Suprapubic skin (tissue), 4 donors: ENCODE results near the gene ACADS. TPM values are rescaled to one million over a fixed set of nuclear protein-coding genes. Genes with fewer than 3 reads are reported as not detected.
"Not testable (repeated sequence)": the region's sequence is repeated elsewhere in the genome, so short reads cannot be mapped to it uniquely, and the experiment has no call there.

ENCODE experiments used
- DNase-seq, 2 donors: peaks; one replicate each; pipeline ENCODE4 v3.0.0-alpha.2; 2019; ENCODE audit warnings: low spot score in 2 of 2
- H3K27ac ChIP-seq: fragments of 200-600 bp; sonication (generic); one replicate; pipeline ENCODE4 v1.5.1; 2019
- H3K27me3 ChIP-seq: fragments of 200-600 bp; sonication (generic); one replicate; pipeline ENCODE4 v1.5.1; 2019
- H3K36me3 ChIP-seq: fragments of 200-600 bp; sonication (generic); one replicate; pipeline ENCODE4 v1.5.1; 2019
- H3K4me1 ChIP-seq: fragments of 200-600 bp; sonication (generic); one replicate; pipeline ENCODE4 v1.5.1; 2019
- H3K4me3 ChIP-seq: fragments of 200-600 bp; sonication (generic); one replicate; pipeline ENCODE4 v1.5.1; 2019; ENCODE audit warnings: mild to moderate bottlenecking
- H3K9me3 ChIP-seq: fragments of 200-600 bp; sonication (generic); one replicate; pipeline ENCODE4 v1.5.1; 2019
- EP300 ChIP-seq: sonication (generic); formaldehyde crosslinking; IDR thresholded peaks from one replicate; pipeline ENCODE4 v1.6.1; 2017; ENCODE audit warnings: antibody characterized with exemption
- POLR2A ChIP-seq, 2 donors: fragments of 450-650 bp; IDR thresholded peaks; one replicate each; pipeline ENCODE4 v1.6.1; 2017; ENCODE audit warnings: antibody characterized with exemption in 2 of 2, mild to moderate bottlenecking in 2 of 2, moderate library complexity in 2 of 2
- POLR2AphosphoS5 ChIP-seq, 3 donors: sonication (generic); formaldehyde crosslinking; IDR thresholded peaks; one replicate each; pipeline ENCODE4 v1.6.1; 2017; ENCODE audit warnings: antibody characterized with exemption in 3 of 3
- WGBS: methylation state at CpG from one replicate; pipeline ENCODE4 v1.1.5; 2018; 5-methylcytosine and 5-hydroxymethylcytosine counted together
- total RNA-seq, 4 donors: library from RNA; depleted of rRNA; stranded (reverse); fragments of >200 nt; gene quantifications; one replicate each; pipeline ENCODE4 v1.1.0, GENCODE V29; 2016
- TF ChIP-seq, protein P1 (sequence below), 2 donors: fragments of 200-600 bp in 1 of 2; fragments of 450-650 bp in 1 of 2; sonication (generic) in 1 of 2; IDR thresholded peaks; one replicate each; pipeline ENCODE4 v1.5.1; 2016 to 2019; ENCODE audit warnings: antibody characterized with exemption in 2 of 2, mild to moderate bottlenecking in 1 of 2, moderate library complexity in 1 of 2

ACADS gene
- total RNA-seq, 4 donors from 2014 or later: 19.6 to 27.6 (median 24.4) TPM

DNA sequence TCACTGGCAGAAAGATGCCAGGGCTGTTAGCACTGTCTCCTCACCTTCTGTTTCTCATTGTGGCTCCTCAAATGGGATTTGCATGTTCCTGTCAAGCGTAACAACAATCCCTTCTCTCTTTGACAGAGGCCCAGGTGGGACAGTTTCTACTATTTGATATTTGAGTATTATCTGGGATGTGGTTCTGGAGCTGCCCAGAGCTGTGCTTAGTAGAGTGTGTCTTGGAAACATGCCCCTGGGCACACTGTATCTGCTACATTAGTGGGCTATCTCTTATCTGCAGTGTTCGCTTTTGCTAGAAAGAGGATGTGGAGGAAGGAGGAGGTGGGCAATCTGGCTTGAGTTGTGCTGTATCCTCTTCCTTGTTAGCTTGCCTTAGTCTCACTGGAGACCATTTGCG, 3.8 kb upstream of the ACADS start:
- H3K9me3 ChIP-seq: no peaks in the 10 kb centered on the region
- H3K27me3 ChIP-seq: no peaks in the 10 kb centered on the region
- H3K27ac ChIP-seq: no peak overlapping the region
- DNase-seq: no peak
- H3K4me3 ChIP-seq: no peak overlapping the region
- H3K4me1 ChIP-seq: peaks cover 25% of the 10 kb centered on the region
- 85% methylated on average over 3 of the region's 3 CpGs for WGBS
- TF ChIP-seq POLR2A (IDR thresholded peaks at IDR 0.05) (no peak), POLR2AphosphoS5 (IDR thresholded peaks at IDR 0.05) (no peak)
- peaks cover 57% of the 10 kb centered on the region for H3K36me3 ChIP-seq

DNA sequence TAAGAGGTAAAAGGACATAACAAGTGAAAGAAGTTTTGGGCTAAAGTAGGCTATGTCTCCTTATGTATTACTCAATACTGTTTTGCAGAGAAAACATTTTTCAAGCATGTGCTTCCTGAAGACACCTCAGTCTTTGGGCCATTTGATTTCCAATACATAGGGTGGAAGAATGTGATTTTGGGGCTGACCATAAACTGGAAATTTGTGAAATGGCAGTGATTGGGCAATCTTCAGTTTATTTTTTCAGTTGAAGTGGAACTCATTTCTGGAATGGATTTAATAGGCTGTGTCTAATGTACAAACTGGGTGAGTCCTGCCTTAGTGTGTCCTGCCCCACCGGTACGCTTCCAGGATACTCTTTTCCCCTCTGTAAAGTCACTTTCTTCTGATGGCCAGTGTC, 2.8 kb upstream of the ACADS start:
- DNase-seq: no peak
- peaks cover 52% of the 10 kb centered on the region for H3K36me3 ChIP-seq
- TF ChIP-seq POLR2AphosphoS5 (IDR thresholded peaks at IDR 0.05) (no peak), POLR2A (IDR thresholded peaks at IDR 0.05) (no peak), EP300 (no peak)
- TF ChIP-seq, protein P1, sequence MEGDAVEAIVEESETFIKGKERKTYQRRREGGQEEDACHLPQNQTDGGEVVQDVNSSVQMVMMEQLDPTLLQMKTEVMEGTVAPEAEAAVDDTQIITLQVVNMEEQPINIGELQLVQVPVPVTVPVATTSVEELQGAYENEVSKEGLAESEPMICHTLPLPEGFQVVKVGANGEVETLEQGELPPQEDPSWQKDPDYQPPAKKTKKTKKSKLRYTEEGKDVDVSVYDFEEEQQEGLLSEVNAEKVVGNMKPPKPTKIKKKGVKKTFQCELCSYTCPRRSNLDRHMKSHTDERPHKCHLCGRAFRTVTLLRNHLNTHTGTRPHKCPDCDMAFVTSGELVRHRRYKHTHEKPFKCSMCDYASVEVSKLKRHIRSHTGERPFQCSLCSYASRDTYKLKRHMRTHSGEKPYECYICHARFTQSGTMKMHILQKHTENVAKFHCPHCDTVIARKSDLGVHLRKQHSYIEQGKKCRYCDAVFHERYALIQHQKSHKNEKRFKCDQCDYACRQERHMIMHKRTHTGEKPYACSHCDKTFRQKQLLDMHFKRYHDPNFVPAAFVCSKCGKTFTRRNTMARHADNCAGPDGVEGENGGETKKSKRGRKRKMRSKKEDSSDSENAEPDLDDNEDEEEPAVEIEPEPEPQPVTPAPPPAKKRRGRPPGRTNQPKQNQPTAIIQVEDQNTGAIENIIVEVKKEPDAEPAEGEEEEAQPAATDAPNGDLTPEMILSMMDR (IDR thresholded peaks at IDR 0.05): no peak
- 100% methylated on average over 2 of the region's 2 CpGs for WGBS
- H3K27ac ChIP-seq: no peak overlapping the region
- no peak overlapping the region for H3K4me3 ChIP-seq
- no peaks in the 10 kb centered on the region for H3K9me3 ChIP-seq
- H3K4me1 ChIP-seq: peaks cover 25% of the 10 kb centered on the region
- H3K27me3 ChIP-seq: no peaks in the 10 kb centered on the region

DNA sequence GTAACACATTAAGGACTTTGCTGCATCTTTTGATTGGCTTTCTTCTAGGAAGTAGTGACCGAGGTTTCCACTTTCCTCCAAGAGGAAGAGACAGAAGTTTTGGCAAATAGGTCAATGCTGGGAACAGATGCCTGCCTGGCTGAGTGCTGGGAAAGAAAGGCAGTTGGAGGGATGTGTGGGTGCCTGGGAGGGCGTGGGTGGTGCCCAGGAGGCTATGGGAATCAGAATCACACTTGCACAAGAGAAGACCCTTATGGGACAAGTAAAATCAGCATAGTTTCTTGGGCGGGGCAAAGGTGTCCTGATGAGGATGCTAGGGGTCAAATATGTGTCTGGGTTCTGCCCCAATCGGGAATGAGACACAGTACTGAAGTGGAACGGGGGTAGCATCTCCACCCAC, 906 bp upstream of the ACADS start:
- Histone ChIP-seq H3K27me3 (no peaks in the 10 kb centered on the region), H3K36me3 (peaks cover 44% of the 10 kb centered on the region), H3K4me1 (peaks cover 25% of the 10 kb centered on the region), H3K9me3 (no peaks in the 10 kb centered on the region), H3K27ac (no peak overlapping the region), H3K4me3 (no peak overlapping the region)
- TF ChIP-seq EP300: no peak
- no peak for TF ChIP-seq POLR2AphosphoS5 (IDR thresholded peaks at IDR 0.05)
- TF ChIP-seq, protein P1 (IDR thresholded peaks at IDR 0.05): no peak
- TF ChIP-seq POLR2A (IDR thresholded peaks at IDR 0.05): no peak
- 71% methylated on average over 5 of the region's 5 CpGs for WGBS
- DNase-seq: no peak

DNA sequence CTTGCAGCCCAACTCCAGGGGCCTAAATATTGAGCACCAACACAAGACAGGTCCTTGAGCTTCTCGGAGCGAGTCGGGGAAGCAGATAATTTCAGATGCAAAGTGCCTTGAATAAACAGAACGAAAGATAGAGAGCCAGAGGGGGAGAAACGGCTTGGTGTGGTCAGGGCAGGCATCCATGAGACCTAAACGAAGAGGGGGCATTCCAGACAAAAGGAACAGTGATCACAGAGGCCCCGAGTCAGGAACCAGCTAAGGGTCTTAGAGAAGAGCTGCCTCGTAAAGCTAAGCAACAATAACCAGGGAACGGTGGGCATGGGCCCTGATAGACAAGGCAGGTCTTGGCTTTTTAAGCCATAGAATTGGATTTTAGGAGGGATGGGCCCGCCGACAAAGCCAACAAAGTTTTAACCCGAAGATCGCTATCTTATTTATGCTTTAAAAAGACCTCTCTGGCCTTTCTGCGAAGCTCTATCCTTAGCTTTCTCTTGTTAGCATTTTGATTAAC, 421 bp upstream of the ACADS start:
- 28% methylated on average over 14 of the region's 14 CpGs for WGBS
- Histone ChIP-seq H3K27me3 (no peaks in the 10 kb centered on the region), H3K4me1 (peaks cover 25% of the 10 kb centered on the region), H3K36me3 (peaks cover 44% of the 10 kb centered on the region), H3K27ac (peak overlapping the region; percentile 35), H3K4me3 (peak overlapping the region; percentile 69), H3K9me3 (no peaks in the 10 kb centered on the region)
- no peak for DNase-seq
- TF ChIP-seq POLR2AphosphoS5 (IDR thresholded peaks at IDR 0.05) (no peak), POLR2A (IDR thresholded peaks at IDR 0.05) (no peak), EP300 (no peak)
- TF ChIP-seq, protein P1 (IDR thresholded peaks at IDR 0.05): no peak

DNA sequence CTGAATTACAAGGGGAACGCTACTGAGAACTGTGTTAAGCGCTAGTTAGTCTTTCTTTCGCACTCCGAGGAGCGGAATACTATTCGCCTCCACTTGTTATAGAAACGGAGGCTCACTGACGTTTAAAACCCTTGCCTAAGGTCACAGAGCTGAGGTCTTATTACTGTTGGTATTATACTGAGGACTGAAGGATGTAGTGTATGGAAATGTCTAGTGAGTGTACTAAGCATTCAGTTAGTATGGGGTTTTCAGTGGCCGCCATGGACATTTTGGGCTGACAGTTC, 826 bp downstream of the ACADS start:
- Histone ChIP-seq H3K4me3 (peak overlapping the region; percentile 69), H3K27ac (no peak overlapping the region), H3K27me3 (no peaks in the 10 kb centered on the region), H3K9me3 (no peaks in the 10 kb centered on the region), H3K4me1 (peaks cover 17% of the 10 kb centered on the region), H3K36me3 (peaks cover 43% of the 10 kb centered on the region)
- WGBS: 82% methylated on average over 9 of the region's 9 CpGs
- TF ChIP-seq POLR2A (IDR thresholded peaks at IDR 0.05) (no peak), EP300 (no peak)
- no peak for DNase-seq

DNA sequence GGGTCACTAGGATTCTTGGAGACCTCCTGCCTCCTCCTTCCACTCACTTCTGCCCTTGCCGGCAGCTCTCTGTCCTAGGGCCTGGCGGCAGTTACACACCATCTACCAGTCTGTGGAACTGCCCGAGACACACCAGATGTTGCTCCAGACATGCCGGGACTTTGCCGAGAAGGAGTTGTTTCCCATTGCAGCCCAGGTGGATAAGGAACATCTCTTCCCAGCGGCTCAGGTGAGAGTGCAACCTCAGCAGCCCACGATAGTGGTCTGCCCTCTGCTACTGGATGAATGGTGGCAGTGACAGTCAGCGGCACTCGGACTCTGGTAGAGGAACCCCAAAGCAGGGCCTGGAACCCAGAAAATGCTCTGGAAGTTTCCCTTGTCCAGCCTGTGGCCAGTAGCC, 1.3 kb downstream of the ACADS start:
- Histone ChIP-seq H3K4me3 (no peak overlapping the region), H3K36me3 (peaks cover 38% of the 10 kb centered on the region), H3K4me1 (peaks cover 17% of the 10 kb centered on the region), H3K27me3 (no peaks in the 10 kb centered on the region), H3K9me3 (no peaks in the 10 kb centered on the region), H3K27ac (no peak overlapping the region)
- TF ChIP-seq EP300: no peak
- TF ChIP-seq POLR2A (IDR thresholded peaks at IDR 0.05): no peak
- TF ChIP-seq, protein P1 (IDR thresholded peaks at IDR 0.05): no peak
- TF ChIP-seq POLR2AphosphoS5 (IDR thresholded peaks at IDR 0.05): no peak
- no peak for DNase-seq
- 95% methylated on average over 9 of the region's 9 CpGs for WGBS

DNA sequence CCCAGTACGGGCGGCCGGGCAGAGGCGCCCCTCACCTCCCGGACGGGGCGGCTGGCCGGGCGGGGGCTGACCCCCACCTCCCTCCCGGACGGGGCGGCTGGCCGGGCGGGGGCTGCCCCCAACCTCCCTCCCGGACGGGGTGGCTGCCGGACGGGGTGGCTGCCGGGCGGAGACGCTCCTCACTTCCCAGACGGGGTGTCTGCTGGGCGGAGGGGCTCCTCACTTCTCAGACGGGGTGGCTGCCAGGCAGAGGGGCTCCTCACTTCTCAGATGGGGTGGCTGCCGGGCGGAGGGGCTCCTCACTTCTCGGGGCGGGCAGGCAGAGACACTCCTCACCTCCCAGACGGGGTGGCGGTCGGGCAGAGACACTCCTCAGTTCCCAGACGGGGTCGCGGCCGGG, 6.6 kb downstream of the ACADS start:
- not testable (repeated sequence) for H3K4me1 ChIP-seq, H3K4me3 ChIP-seq, DNase-seq, H3K27ac ChIP-seq, H3K9me3 ChIP-seq, H3K27me3 ChIP-seq
- H3K36me3 ChIP-seq: peaks cover 31% of the 10 kb centered on the region
- 94% methylated on average over 6 of the region's 35 CpGs for WGBS
